IMR-90 (cell line): ENCODE results near the gene SPAAR. TPM values are rescaled to one million over a fixed set of nuclear protein-coding genes. Genes with fewer than 3 reads are reported as not detected.
"Not testable (repeated sequence)": the region's sequence is repeated elsewhere in the genome, so short reads cannot be mapped to it uniquely, and the experiment has no call there.

Experiments
- ATAC-seq: fragments of 200-7000 bp; cut with Tn5 transposase; 2 replicates; pipeline ENCODE4 v1.9.1; 2020; ENCODE audit warnings: low read depth, mild to moderate bottlenecking, moderate library complexity
- BruUV-seq: library from RNA; stranded (reverse); fragments of 400-500 nt; replicated peaks from 2 replicates; lab custom pipeline; 2021; lab: Mats Ljungman, UMichigan
- CTCF ChIA-PET: fragments of 300-600 bp; formaldehyde crosslinking; extraction: SDS; loops from one replicate; lab custom pipeline; 2021; ENCODE audit warnings: antibody characterized with exemption; lab: Yijun Ruan, JAX
- POLR2A ChIA-PET: fragments of 300-600 bp; sonication (Branson Sonifier 250); formaldehyde crosslinking; loops from one replicate; lab custom pipeline; 2022; ENCODE audit warnings: antibody characterized with exemption; ENCODE audit not compliant: unreplicated experiment; lab: Charles Lee
- DNase-seq: peaks from one replicate; pipeline ENCODE4 v3.0.0; 2013
- H2AFZ ChIP-seq: replicated peaks from 2 replicates; pipeline ENCODE3; 2013; ENCODE audit warnings: low read length, mild to moderate bottlenecking; ENCODE audit not compliant: poor library complexity
- H2AK5ac ChIP-seq: 2 replicates; pipeline ENCODE4 v1.6.1; 2013; ENCODE audit warnings: low read depth, low read length, inconsistent platforms
- H2AK9ac ChIP-seq: replicated peaks from 2 replicates; pipeline ENCODE3; 2013; ENCODE audit warnings: mild to moderate bottlenecking, low read depth, low read length, moderate library complexity; ENCODE audit not compliant: poor library complexity
- H2BK120ac ChIP-seq: 2 replicates; pipeline ENCODE4 v1.6.1; 2013; ENCODE audit warnings: low read depth, low read length, inconsistent platforms
- H2BK15ac ChIP-seq: 3 replicates; pipeline ENCODE4 v1.6.1; 2013; ENCODE audit warnings: low read depth, low read length, inconsistent platforms
- H2BK20ac ChIP-seq: 2 replicates; pipeline ENCODE4 v1.6.1; 2013; ENCODE audit warnings: low read depth, mild to moderate bottlenecking, inconsistent platforms, low read length, moderate library complexity
- H2BK5ac ChIP-seq: 2 replicates; pipeline ENCODE4 v1.6.1; 2013; ENCODE audit warnings: mild to moderate bottlenecking, low read depth, low read length, inconsistent platforms; ENCODE audit not compliant: poor library complexity, severe bottlenecking
- H3K14ac ChIP-seq: replicated peaks from 2 replicates; pipeline ENCODE4 v1.6.1; 2013; ENCODE audit warnings: low read depth, low read length, inconsistent platforms
- H3K18ac ChIP-seq: 2 replicates; pipeline ENCODE4 v1.6.1; 2013; ENCODE audit warnings: low read depth, low read length, control low read depth
- H3K23ac ChIP-seq: 2 replicates; pipeline ENCODE4 v1.6.1; 2013; ENCODE audit warnings: low read depth, low read length, inconsistent platforms
- H3K27ac ChIP-seq: 2 replicates; pipeline ENCODE4 v1.5.1; 2013; ENCODE audit warnings: mild to moderate bottlenecking, control low read depth, low read length; ENCODE audit not compliant: insufficient read depth
- H3K27me3 ChIP-seq: 2 replicates; pipeline ENCODE4 v1.6.1; 2013; ENCODE audit warnings: low read length; ENCODE audit not compliant: control insufficient read depth, insufficient read depth
- H3K36me3 ChIP-seq: 2 replicates; pipeline ENCODE4 v1.6.1; 2013; ENCODE audit warnings: low read length, mixed read lengths; ENCODE audit not compliant: control insufficient read depth, insufficient read depth
- H3K4ac ChIP-seq: 2 replicates; pipeline ENCODE4 v1.6.1; 2013; ENCODE audit warnings: low read depth, low read length, inconsistent platforms
- H3K4me1 ChIP-seq: 2 replicates; pipeline ENCODE4 v1.6.1; 2013; ENCODE audit warnings: low read length, mixed read lengths; ENCODE audit not compliant: control insufficient read depth, insufficient read depth
- H3K4me2 ChIP-seq: 2 replicates; pipeline ENCODE4 v1.6.1; 2013; ENCODE audit warnings: low read depth, mild to moderate bottlenecking, control low read depth, low read length, moderate library complexity
- H3K4me3 ChIP-seq: 2 replicates; pipeline ENCODE4 v1.5.1; 2013; ENCODE audit warnings: low read depth, mild to moderate bottlenecking, control low read depth, low read length, moderate library complexity; ENCODE audit not compliant: insufficient read depth
- H3K56ac ChIP-seq: 2 replicates; pipeline ENCODE4 v1.6.1; 2013; ENCODE audit warnings: low read length, inconsistent platforms; ENCODE audit not compliant: insufficient read depth; ENCODE audit errors: extremely low read depth
- H3K79me1 ChIP-seq, 2 experiments: 2 replicates each; pipeline ENCODE4 v1.6.1; 2013; ENCODE audit warnings: low read length in 2 of 2, inconsistent platforms in 1 of 2, low read depth in 1 of 2
- H3K9ac ChIP-seq: 2 replicates; pipeline ENCODE4 v1.6.1; 2013; ENCODE audit warnings: low read depth, low read length, control low read depth
- H3K9me1 ChIP-seq: 2 replicates; pipeline ENCODE4 v1.6.1; 2013; ENCODE audit warnings: low read length, inconsistent platforms; ENCODE audit not compliant: insufficient read depth
- H3K9me3 ChIP-seq: 2 replicates; pipeline ENCODE4 v1.6.1; 2013; ENCODE audit warnings: low read length; ENCODE audit not compliant: control insufficient read depth, insufficient read depth
- H4K20me1 ChIP-seq: 2 replicates; pipeline ENCODE4 v1.6.1; 2013; ENCODE audit warnings: low read length, inconsistent platforms; ENCODE audit not compliant: insufficient read depth
- H4K5ac ChIP-seq: 2 replicates; pipeline ENCODE4 v1.6.1; 2013; ENCODE audit warnings: mild to moderate bottlenecking, low read depth, low read length, control low read depth
- H4K8ac ChIP-seq, 2 experiments: 2 replicates each; pipeline ENCODE4 v1.6.1; 2013; ENCODE audit warnings: low read depth in 2 of 2, low read length in 2 of 2, control low read depth in 1 of 2, inconsistent platforms in 1 of 2
- H4K91ac ChIP-seq: 2 replicates; pipeline ENCODE4 v1.6.1; 2013; ENCODE audit warnings: low read depth, low read length, inconsistent platforms; ENCODE audit not compliant: insufficient read depth
- BHLHE40 ChIP-seq: fragments of 150-350 bp; IDR thresholded peaks from 2 replicates; pipeline ENCODE4 v1.6.1; 2016; ENCODE audit warnings: mild to moderate bottlenecking, low read depth, low read length
- ELK1 ChIP-seq: fragments of 150-350 bp; IDR thresholded peaks from 2 replicates; pipeline ENCODE4 v1.6.1; 2016; ENCODE audit warnings: low read depth, mild to moderate bottlenecking, low read length, moderate library complexity, borderline replicate concordance
- MXI1 ChIP-seq: IDR thresholded peaks from 2 replicates; pipeline ENCODE4 v1.6.1; 2012; ENCODE audit warnings: low read depth, mild to moderate bottlenecking, low read length, moderate library complexity, borderline replicate concordance
- POLR2A ChIP-seq: IDR thresholded peaks from 2 replicates; pipeline ENCODE4 v1.6.1; 2012; ENCODE audit warnings: mild to moderate bottlenecking, low read depth, low read length
- RAD21 ChIP-seq: IDR thresholded peaks from 2 replicates; pipeline ENCODE4 v1.6.1; 2012; ENCODE audit warnings: low read length, improper control_type of control experiment
- WGBS, 2 experiments: methylation state at CpG; one replicate each; pipeline versions ENCODE4 v1.1.5 to v1.1.7; 2013; ENCODE audit warnings: missing lambda C conversion rate in 2 of 2; ENCODE audit not compliant: insufficient read length in 1 of 2; ENCODE audit errors: extremely low coverage in 2 of 2; 5-methylcytosine and 5-hydroxymethylcytosine counted together
- dilution Hi-C: fragments of 300-500 bp; cut with HindIII; formaldehyde crosslinking; loops from one replicate; pipeline ENCODE4 v1.14.3; 2018; ENCODE audit warnings: low sequenced_read_pairs; ENCODE audit not compliant: unreplicated experiment
- in situ Hi-C: fragments of 300-500 bp; cut with MboI; formaldehyde crosslinking; loops from 3 replicates; pipeline ENCODE4 v1.14.3; 2019; ENCODE audit warnings: low sequenced_read_pairs, inconsistent platforms, mixed read lengths
- intact Hi-C: fragments of 100-400 bp; cut with micrococcal nuclease; formaldehyde crosslinking; loops from 2 replicates; pipeline ENCODE4 v1.10.0; 2022
- polyA plus RNA-seq, 3 experiments: library from polyadenylated mRNA; depleted of rRNA; stranded (reverse); fragments of >200 nt; gene quantifications; 2 replicates each; pipeline ENCODE4 v1.2.3, GENCODE V29; 2012; ENCODE audit warnings: low replicate concordance in 1 of 3
- total RNA-seq: library from RNA; depleted of rRNA; stranded (reverse); fragments of >200 nt; gene quantifications from 2 replicates; pipeline ENCODE4 v1.2.3, GENCODE V29; 2012

Gene SPAAR
- total and polyA plus RNA-seq, 2 of the 4 experiments (the other 2 are of a cell fraction) = 0.18 to 0.32 TPM

- intact Hi-C loops (no loop called here), dilution Hi-C loops (no loop called here), in situ Hi-C loops (no loop called here)
- Histone ChIP-seq H2AFZ (no peak overlapping the region), H3K14ac (no peak overlapping the region), H2AK5ac (0 out of 2 replicates have a peak overlapping the region, but pooled peaks have one; percentile 41), H4K91ac (peak overlapping the region; percentile 58; the same call in 1 of the 2 replicates), H3K9me1 (peaks cover 14% of the 10 kb centered on the region), H3K79me1 (peaks cover 0 to 4% of the 10 kb centered on the region in 2 experiments; a peak in 1 of 4 replicates), H3K4me1 (peaks cover 12% of the 10 kb centered on the region), H3K56ac (no peak overlapping the region), H3K4me2 (no peak overlapping the region), H4K5ac (peak overlapping the region; percentile 45; the same call in 1 of the 2 replicates), H3K27me3 (no peaks in the 10 kb centered on the region), H3K23ac (no peak overlapping the region; the same call in 1 of the 2 replicates), H3K9me3 (no peaks in the 10 kb centered on the region), H2BK15ac (peak overlapping the region; percentile 49; the same call in 2 of the 3 replicates), H2BK20ac (peak overlapping the region; percentile 56), H4K20me1 (no peaks in the 10 kb centered on the region), H4K8ac (peak overlapping the region in 1 of 2 experiments; percentile 31; a peak in 2 of 4 replicates), H2BK5ac (peak overlapping the region; percentile 67), H3K9ac (no peak overlapping the region; the same call in 1 of the 2 replicates), H3K27ac (peak overlapping the region; percentile 19; the same call in 1 of the 2 replicates), H3K18ac (peak overlapping the region; percentile 82; the same call in 1 of the 2 replicates), H3K4me3 (no peak overlapping the region), H3K36me3 (no peaks in the 10 kb centered on the region), H2BK120ac (peak overlapping the region; percentile 8), H2AK9ac (no peak overlapping the region), H3K4ac (no peak overlapping the region; the same call in 1 of the 2 replicates)
- BruUV-seq = no TSS peak
- CTCF ChIA-PET = no interaction called here
- 100% methylated on average over 1 of the region's 4 CpGs; no CpG with 5 or more reads in 1 of the 2 experiments for WGBS, 2 experiments
- ATAC-seq (no peak), DNase-seq (no peak)
- TF ChIP-seq POLR2A (no peak), MXI1 (no peak), BHLHE40 (no peak), ELK1 (no peak), RAD21 (no peak)
- POLR2A ChIA-PET = no interaction called here
Measured at GRCh38 chr9:35933550-35934067, 24.3 kb downstream of the SPAAR start.

- H3K14ac ChIP-seq, CTCF ChIA-PET: not testable (repeated sequence)
Measured at GRCh38 chr9:35934069-35934468, 24.8 kb downstream of the SPAAR start.

More at GRCh38 chr9:35934069-35934468, 24.8 kb downstream of the SPAAR start:
- ATAC-seq, H3K23ac ChIP-seq, H3K4me2 ChIP-seq, H3K36me3 ChIP-seq, H2AK9ac ChIP-seq, H2AK5ac ChIP-seq, H2BK15ac ChIP-seq, H3K27me3 ChIP-seq, H3K4ac ChIP-seq, DNase-seq, in situ Hi-C loops, H3K79me1 ChIP-seq, H3K18ac ChIP-seq, H3K9ac ChIP-seq, intact Hi-C loops, POLR2A ChIA-PET, H3K9me3 ChIP-seq, H3K56ac ChIP-seq, H4K91ac ChIP-seq, H4K20me1 ChIP-seq, H3K27ac ChIP-seq, dilution Hi-C loops, H2AFZ ChIP-seq, BruUV-seq, H3K4me3 ChIP-seq: not testable (repeated sequence)
- Histone ChIP-seq H2BK120ac (peak overlapping the region; percentile 8), H4K5ac (peak overlapping the region; percentile 23; the same call in 1 of the 2 replicates), H2BK20ac (peak overlapping the region; percentile 56; the same call in 1 of the 2 replicates), H3K9me1 (peaks cover 13% of the 10 kb centered on the region), H3K4me1 (peaks cover 14% of the 10 kb centered on the region), H4K8ac (peak overlapping the region in 1 of 2 experiments; percentile 31; a peak in 1 of 4 replicates), H2BK5ac (peak overlapping the region; percentile 100)
- no CpG with 5 or more reads among the region's 6 CpGs for WGBS, 2 experiments
